ENCODE data around the gene DMBX1.

GRCh38 chr1:46532498-46533178, 43.0 kb downstream of the DMBX1 start:
- TF ChIP-seq GLIS3 (CRISPR knock-in tag; IDR thresholded peaks at IDR 0.05) (no peak), PATZ1 (CRISPR knock-in tag; IDR thresholded peaks at IDR 0.05; ENCODE audit: borderline replicate concordance) (no peak), ZFP3 (CRISPR knock-in tag; IDR thresholded peaks at IDR 0.05) (no peak), ARNTL (CRISPR knock-in tag; IDR thresholded peaks at IDR 0.05; ENCODE audit: borderline replicate concordance, low read depth) (no peak), ESRRG (CRISPR knock-in tag; IDR thresholded peaks at IDR 0.05) (no peak), CSDC2 (CRISPR knock-in tag; IDR thresholded peaks at IDR 0.05) (no peak)

Data from SK-N-SH treated with all-trans-retinoic acid at 6 μM for 48 hours (cell line).